GM12878 (cell line): ENCODE data around the gene CPSF4. TPM values are rescaled to one million over a fixed set of nuclear protein-coding genes. Genes with fewer than 3 reads are reported as not detected.

Experiments used
- ATAC-seq: fragments of 200-7000 bp; cut with Tn5 transposase; 3 replicates; pipeline ENCODE4 v1.9.1; 2020; ENCODE audit warnings: mild to moderate bottlenecking, moderate library complexity
- BruUV-seq: library from RNA; stranded (reverse); fragments of 400-500 nt; replicated peaks from 2 replicates; lab custom pipeline; 2021; lab: Mats Ljungman, UMichigan
- CTCF ChIA-PET: fragments of 300-600 bp; sonication (Branson Sonifier 250); formaldehyde crosslinking; extraction: SDS; loops from one replicate; lab custom pipeline; 2021; ENCODE audit warnings: inconsistent platforms; lab: Yijun Ruan, JAX
- POLR2A ChIA-PET: fragments of 350-600 bp; formaldehyde crosslinking; extraction: SDS; loops from one replicate; lab custom pipeline; 2021; ENCODE audit warnings: inconsistent platforms; lab: Charles Lee
- RAD21 ChIA-PET: fragments of 300-600 bp; sonication (Branson Sonifier 250); formaldehyde crosslinking; loops from one replicate; lab custom pipeline; 2023; ENCODE audit warnings: antibody characterized with exemption; ENCODE audit not compliant: unreplicated experiment; lab: Charles Lee
- SMC1A ChIA-PET: fragments of 300-600 bp; sonication (Branson Sonifier 250); formaldehyde crosslinking; loops from one replicate; lab custom pipeline; 2023; ENCODE audit not compliant: unreplicated experiment, uncharacterized antibody; lab: Charles Lee
- DNase-seq: peaks from one replicate; pipeline ENCODE4 v3.0.0-alpha.2; 2011; ENCODE audit warnings: low read depth, low spot score
- FAIRE-seq: peaks from 3 replicates; lab custom pipeline; 2011; peaks lifted over from hg19 to GRCh38; lab: Jason Lieb, UNC
- H2AFZ ChIP-seq: 2 replicates; pipeline ENCODE4 v1.6.0; 2011; ENCODE audit warnings: low read depth, low read length, control low read depth; ENCODE audit not compliant: control insufficient read depth
- H3K27ac ChIP-seq: 2 replicates; pipeline ENCODE4 v1.5.1; 2011; ENCODE audit warnings: control low read depth; ENCODE audit not compliant: control insufficient read depth, insufficient read depth
- H3K27me3 ChIP-seq, 2 experiments: replicated peaks in 1 of 2; 2 replicates each; pipeline versions ENCODE4 v1.6.0 to v1.6.1; 2011; ENCODE audit warnings: low read length in 1 of 2; ENCODE audit not compliant: control insufficient read depth in 2 of 2, insufficient read depth in 2 of 2
- H3K36me3 ChIP-seq, 2 experiments: 2 replicates each; pipeline ENCODE4 v1.5.1; 2011; ENCODE audit warnings: low read length in 1 of 2; ENCODE audit not compliant: control insufficient read depth in 2 of 2, insufficient read depth in 2 of 2
- H3K4me1 ChIP-seq: 2 replicates; pipeline ENCODE4 v1.6.1; 2011; ENCODE audit warnings: mild to moderate bottlenecking, low read length, moderate library complexity, mixed read lengths; ENCODE audit not compliant: control insufficient read depth, insufficient read depth
- H3K4me2 ChIP-seq: 2 replicates; pipeline ENCODE4 v1.6.0; 2011; ENCODE audit warnings: control low read depth; ENCODE audit not compliant: control insufficient read depth, insufficient read depth
- H3K4me3 ChIP-seq: fragments of 200-600 bp; sonication (generic); 2 replicates; pipeline ENCODE4 v1.5.1; 2016
- H3K79me2 ChIP-seq: 2 replicates; pipeline ENCODE4 v1.6.0; 2011; ENCODE audit warnings: low read length; ENCODE audit not compliant: control insufficient read depth, insufficient read depth
- H3K9ac ChIP-seq: 2 replicates; pipeline ENCODE4 v1.8.0; 2011; ENCODE audit warnings: low read length, control low read depth, mixed read lengths; ENCODE audit not compliant: control insufficient read depth, insufficient read depth
- H3K9me3 ChIP-seq: replicated peaks from 3 replicates; pipeline ENCODE4 v1.5.1; 2011; ENCODE audit warnings: mild to moderate bottlenecking, low read length; ENCODE audit not compliant: control insufficient read depth, insufficient read depth
- H4K20me1 ChIP-seq: 2 replicates; pipeline ENCODE4 v1.6.0; 2011; ENCODE audit not compliant: control insufficient read depth, insufficient read depth
- CHD4 ChIP-seq: fragments of 200-600 bp; sonication (generic); IDR thresholded peaks from 2 replicates; pipeline ENCODE4 v1.6.1; 2016; ENCODE audit warnings: mild to moderate bottlenecking
- IKZF2 ChIP-seq, 2 experiments: fragments of 450-650 bp; IDR thresholded peaks; 2 replicates each; pipeline ENCODE4 v1.6.1; 2017; ENCODE audit warnings: mild to moderate bottlenecking in 2 of 2, moderate library complexity in 2 of 2
- IRF4 ChIP-seq: IDR thresholded peaks from 2 replicates; pipeline ENCODE4 v1.6.1; 2011; ENCODE audit warnings: low read depth, low read length
- MXI1 ChIP-seq: fragments of 150-350 bp; IDR thresholded peaks from 2 replicates; pipeline ENCODE4 v1.6.1; 2011; ENCODE audit warnings: low read depth, mild to moderate bottlenecking, inconsistent platforms, low read length, improper control_type of control experiment
- MYB ChIP-seq: fragments of 150-350 bp; IDR thresholded peaks from 2 replicates; pipeline ENCODE4 v1.6.1; 2014; ENCODE audit warnings: mild to moderate bottlenecking, low read depth, low read length, borderline replicate concordance
- MYC ChIP-seq: IDR thresholded peaks from 2 replicates; pipeline ENCODE4 v1.6.1; 2011; ENCODE audit warnings: mild to moderate bottlenecking, low read length, moderate library complexity, inconsistent platforms; ENCODE audit not compliant: insufficient read depth, insufficient replicate concordance, insufficient read length, severe bottlenecking
- POU2F2 ChIP-seq: IDR thresholded peaks from 3 replicates; pipeline ENCODE4 v1.6.1; 2011; ENCODE audit warnings: low read depth, mild to moderate bottlenecking, low read length, borderline replicate concordance
- RELA ChIP-seq: fragments of 450-650 bp; IDR thresholded peaks from 2 replicates; pipeline ENCODE4 v1.8.0; 2014; ENCODE audit warnings: borderline replicate concordance; ENCODE audit not compliant: partially characterized antibody
- SIX5 ChIP-seq: IDR thresholded peaks from 2 replicates; pipeline ENCODE4 v1.6.1; 2011; ENCODE audit warnings: mild to moderate bottlenecking, low read depth, low read length, moderate library complexity; ENCODE audit not compliant: severe bottlenecking
- SMC3 ChIP-seq: IDR thresholded peaks from 2 replicates; pipeline ENCODE4 v1.6.1; 2011; ENCODE audit warnings: low read length, improper control_type of control experiment, borderline replicate concordance
- TCF3 ChIP-seq: IDR thresholded peaks from 2 replicates; pipeline ENCODE4 v1.6.1; 2012; ENCODE audit warnings: low read depth, mild to moderate bottlenecking, low read length, borderline replicate concordance; ENCODE audit not compliant: insufficient read depth
- ZNF622 ChIP-seq: fragments of 450-650 bp; IDR thresholded peaks from 2 replicates; pipeline ENCODE4 v1.6.1; 2017; ENCODE audit warnings: mild to moderate bottlenecking, inconsistent platforms
- WGBS: methylation state at CpG from one replicate; pipeline ENCODE4 v1.1.6; 2016; ENCODE audit warnings: low lambda C conversion rate; ENCODE audit not compliant: insufficient replicate concordance, insufficient coverage; ENCODE audit errors: missing lambda C conversion rate; 5-methylcytosine and 5-hydroxymethylcytosine counted together
- in situ Hi-C: fragments of 300-500 bp; cut with MboI; formaldehyde crosslinking; loops from 9 replicates; pipeline ENCODE4 v1.14.3; 2018; ENCODE audit warnings: mixed read lengths
- intact Hi-C: fragments of 100-400 bp; cut with micrococcal nuclease; formaldehyde crosslinking; loops from one replicate; pipeline ENCODE4 v1.14.2; 2022; ENCODE audit not compliant: unreplicated experiment
- polyA plus RNA-seq, 11 experiments: library from polyadenylated mRNA; depleted of rRNA in 4 of 11; unstranded in 6 of 11; stranded (reverse) in 5 of 11; fragments of >200 nt; fragmentation: Nextera tagmentation in 4 of 11; fragmentation: Illumina TruSeq in 1 of 11; extraction: Ambion mirVana in 4 of 11; extraction: Trizol in 1 of 11; gene quantifications; 1 replicate in 1 of 11; 2 replicates in 10 of 11; pipeline versions ENCODE4 v1.2.1 to v1.2.3, GENCODE V29; 2011 to 2016; ENCODE audit warnings: inconsistent platforms in 2 of 11, missing spikeins in 2 of 11, low read depth in 1 of 11
- total RNA-seq, 4 experiments: library from RNA; depleted of rRNA in 3 of 4; stranded (reverse); fragments of >200 nt in 3 of 4; fragmentation: Illumina TruSeq in 1 of 4; extraction: Trizol in 1 of 4; gene quantifications; 2 replicates each; pipeline versions ENCODE4 v1.2.1 to v1.2.3, GENCODE V29; 2013 to 2021
- TF ChIP-seq, protein P1 (sequence below): IDR thresholded peaks from 2 replicates; pipeline ENCODE4 v1.6.1; 2011; ENCODE audit warnings: borderline replicate concordance, low read depth, mild to moderate bottlenecking, moderate library complexity, mixed read lengths, low read length; ENCODE audit not compliant: insufficient read depth; ENCODE audit errors: extremely low read length
- TF ChIP-seq, protein P2 (sequence below): IDR thresholded peaks from 2 replicates; pipeline ENCODE4 v1.6.1; 2011; ENCODE audit warnings: borderline replicate concordance, low read depth, mild to moderate bottlenecking, moderate library complexity, low read length; ENCODE audit not compliant: insufficient read depth, poor library complexity, severe bottlenecking
- TF ChIP-seq, protein P3 (sequence below): IDR thresholded peaks from 2 replicates; pipeline ENCODE4 v1.6.1; 2012; ENCODE audit warnings: improper control_type of control experiment, low read depth, low read length; ENCODE audit not compliant: insufficient replicate concordance

Gene CPSF4
- total and polyA plus RNA-seq, 10 of the 15 experiments (the other 5 are each of a cell fraction or from before 2014, with no cell fraction given): 13.6 to 70.1 (median 45.0) TPM

DNA sequence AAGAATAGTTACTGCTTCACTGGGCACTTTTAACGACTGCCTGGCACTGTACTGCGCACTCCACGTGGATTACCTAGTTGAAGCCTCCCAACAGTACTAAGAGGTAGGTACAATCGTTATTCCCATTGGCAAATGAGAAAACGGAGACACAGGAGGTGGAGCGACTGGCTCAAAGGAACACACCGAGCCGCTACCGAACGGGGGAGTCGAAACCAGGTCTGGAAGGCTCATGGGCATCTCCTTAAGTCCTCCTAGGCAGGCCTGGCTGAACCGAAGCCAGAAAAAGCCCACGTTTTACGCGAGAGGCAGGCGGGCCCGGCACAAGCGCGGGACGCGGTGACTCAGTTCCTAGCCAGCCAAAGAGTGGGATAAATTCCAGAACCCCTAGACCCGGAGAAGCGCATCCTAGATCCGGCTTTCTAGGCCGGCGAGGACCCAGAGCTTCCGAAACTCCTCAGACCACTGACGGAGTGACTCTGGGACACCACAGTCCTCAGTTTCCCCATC lies 30.8 kb upstream of the CPSF4 start:
- no peak for FAIRE-seq
- TF ChIP-seq MYB (no peak), CHD4 (no peak), IRF4 (no peak), MYC (no peak), SMC3 (no peak), SIX5 (no peak), IKZF2 (IDR thresholded peaks at IDR 0.05) (0 out of 4 replicates have a peak, but pooled peaks of 1 of the 2 experiments have one; percentile 2), MXI1 (no peak), TCF3 (no peak), RELA (no peak), POU2F2 (no peak), ZNF622 (no peak)
- TF ChIP-seq, protein P1, sequence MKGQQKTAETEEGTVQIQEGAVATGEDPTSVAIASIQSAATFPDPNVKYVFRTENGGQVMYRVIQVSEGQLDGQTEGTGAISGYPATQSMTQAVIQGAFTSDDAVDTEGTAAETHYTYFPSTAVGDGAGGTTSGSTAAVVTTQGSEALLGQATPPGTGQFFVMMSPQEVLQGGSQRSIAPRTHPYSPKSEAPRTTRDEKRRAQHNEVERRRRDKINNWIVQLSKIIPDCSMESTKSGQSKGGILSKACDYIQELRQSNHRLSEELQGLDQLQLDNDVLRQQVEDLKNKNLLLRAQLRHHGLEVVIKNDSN: no peak
- TF ChIP-seq, protein P2, sequence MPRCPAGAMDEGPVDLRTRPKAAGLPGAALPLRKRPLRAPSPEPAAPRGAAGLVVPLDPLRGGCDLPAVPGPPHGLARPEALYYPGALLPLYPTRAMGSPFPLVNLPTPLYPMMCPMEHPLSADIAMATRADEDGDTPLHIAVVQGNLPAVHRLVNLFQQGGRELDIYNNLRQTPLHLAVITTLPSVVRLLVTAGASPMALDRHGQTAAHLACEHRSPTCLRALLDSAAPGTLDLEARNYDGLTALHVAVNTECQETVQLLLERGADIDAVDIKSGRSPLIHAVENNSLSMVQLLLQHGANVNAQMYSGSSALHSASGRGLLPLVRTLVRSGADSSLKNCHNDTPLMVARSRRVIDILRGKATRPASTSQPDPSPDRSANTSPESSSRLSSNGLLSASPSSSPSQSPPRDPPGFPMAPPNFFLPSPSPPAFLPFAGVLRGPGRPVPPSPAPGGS: no peak
- TF ChIP-seq, protein P3, sequence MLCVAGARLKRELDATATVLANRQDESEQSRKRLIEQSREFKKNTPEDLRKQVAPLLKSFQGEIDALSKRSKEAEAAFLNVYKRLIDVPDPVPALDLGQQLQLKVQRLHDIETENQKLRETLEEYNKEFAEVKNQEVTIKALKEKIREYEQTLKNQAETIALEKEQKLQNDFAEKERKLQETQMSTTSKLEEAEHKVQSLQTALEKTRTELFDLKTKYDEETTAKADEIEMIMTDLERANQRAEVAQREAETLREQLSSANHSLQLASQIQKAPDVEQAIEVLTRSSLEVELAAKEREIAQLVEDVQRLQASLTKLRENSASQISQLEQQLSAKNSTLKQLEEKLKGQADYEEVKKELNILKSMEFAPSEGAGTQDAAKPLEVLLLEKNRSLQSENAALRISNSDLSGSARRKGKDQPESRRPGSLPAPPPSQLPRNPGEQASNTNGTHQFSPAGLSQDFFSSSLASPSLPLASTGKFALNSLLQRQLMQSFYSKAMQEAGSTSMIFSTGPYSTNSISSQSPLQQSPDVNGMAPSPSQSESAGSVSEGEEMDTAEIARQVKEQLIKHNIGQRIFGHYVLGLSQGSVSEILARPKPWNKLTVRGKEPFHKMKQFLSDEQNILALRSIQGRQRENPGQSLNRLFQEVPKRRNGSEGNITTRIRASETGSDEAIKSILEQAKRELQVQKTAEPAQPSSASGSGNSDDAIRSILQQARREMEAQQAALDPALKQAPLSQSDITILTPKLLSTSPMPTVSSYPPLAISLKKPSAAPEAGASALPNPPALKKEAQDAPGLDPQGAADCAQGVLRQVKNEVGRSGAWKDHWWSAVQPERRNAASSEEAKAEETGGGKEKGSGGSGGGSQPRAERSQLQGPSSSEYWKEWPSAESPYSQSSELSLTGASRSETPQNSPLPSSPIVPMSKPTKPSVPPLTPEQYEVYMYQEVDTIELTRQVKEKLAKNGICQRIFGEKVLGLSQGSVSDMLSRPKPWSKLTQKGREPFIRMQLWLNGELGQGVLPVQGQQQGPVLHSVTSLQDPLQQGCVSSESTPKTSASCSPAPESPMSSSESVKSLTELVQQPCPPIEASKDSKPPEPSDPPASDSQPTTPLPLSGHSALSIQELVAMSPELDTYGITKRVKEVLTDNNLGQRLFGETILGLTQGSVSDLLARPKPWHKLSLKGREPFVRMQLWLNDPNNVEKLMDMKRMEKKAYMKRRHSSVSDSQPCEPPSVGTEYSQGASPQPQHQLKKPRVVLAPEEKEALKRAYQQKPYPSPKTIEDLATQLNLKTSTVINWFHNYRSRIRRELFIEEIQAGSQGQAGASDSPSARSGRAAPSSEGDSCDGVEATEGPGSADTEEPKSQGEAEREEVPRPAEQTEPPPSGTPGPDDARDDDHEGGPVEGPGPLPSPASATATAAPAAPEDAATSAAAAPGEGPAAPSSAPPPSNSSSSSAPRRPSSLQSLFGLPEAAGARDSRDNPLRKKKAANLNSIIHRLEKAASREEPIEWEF: no peak

More for the DNA sequence above, 30.8 kb upstream of the CPSF4 start:
- RAD21 ChIA-PET: interaction anchor here (0.5 to 2.7 kb wide), 6 partner anchors 28 to 1361 kb away, joined by 3 to 15 read pairs (median 6); partner anchors contain the start of genes CPSF4 and PTCD1
- in situ Hi-C loops (no loop called here), intact Hi-C loops (loop anchor here (2.0 to 5.0 kb wide), 2 partner anchors 27 to 36 kb away; partner anchors contain the start of gene ARPC1B)
- H3K4me1 ChIP-seq: peaks cover 12% of the 10 kb centered on the region
- peaks cover 62% of the 10 kb centered on the region for H3K79me2 ChIP-seq
- CTCF ChIA-PET: interaction anchor here (1.1 to 4.6 kb wide), 5 partner anchors 10 to 42 kb away, joined by 3 to 31 read pairs (median 7); no protein-coding TSS in a partner anchor
- WGBS: under 1% methylated on average over 28 of the region's 28 CpGs
- H3K4me3 ChIP-seq: peak overlapping the region; percentile 100
- H3K9ac ChIP-seq: peak overlapping the region; percentile 98
- POLR2A ChIA-PET: interaction anchor here (0.6 to 4.9 kb wide), 12 partner anchors 9 to 527 kb away, joined by 3 to 51 read pairs (median 6); partner anchors contain the start of genes ARPC1A, ARPC1B, ATP5MF and CPSF4
- ATAC-seq (peak; percentile 39), DNase-seq (no peak)
- no peaks in the 10 kb centered on the region for H4K20me1 ChIP-seq
- H2AFZ ChIP-seq: peak overlapping the region; percentile 98
- no peaks in the 10 kb centered on the region for H3K9me3 ChIP-seq
- H3K36me3 ChIP-seq: peaks cover 5 to 17% of the 10 kb centered on the region in 2 experiments
- peak overlapping the region; percentile 83 for H3K4me2 ChIP-seq
- SMC1A ChIA-PET: interaction anchor here (1.1 to 3.2 kb wide), 9 partner anchors 8 to 94 kb away, joined by 3 to 20 read pairs (median 4); partner anchors contain the start of gene ARPC1B
- no TSS peak for BruUV-seq
- H3K27me3 ChIP-seq: no peaks in the 10 kb centered on the region
- H3K27ac ChIP-seq: peak overlapping the region; percentile 99
